Measurements from ENCODE around the gene CACHD1. TPM values are rescaled to one million over a fixed set of nuclear protein-coding genes. Genes with fewer than 3 reads are reported as not detected.

The CACHD1 gene
- total and polyA plus RNA-seq, 8 donors, result 11.3 to 38.0 (median 32.7) TPM

DNA sequence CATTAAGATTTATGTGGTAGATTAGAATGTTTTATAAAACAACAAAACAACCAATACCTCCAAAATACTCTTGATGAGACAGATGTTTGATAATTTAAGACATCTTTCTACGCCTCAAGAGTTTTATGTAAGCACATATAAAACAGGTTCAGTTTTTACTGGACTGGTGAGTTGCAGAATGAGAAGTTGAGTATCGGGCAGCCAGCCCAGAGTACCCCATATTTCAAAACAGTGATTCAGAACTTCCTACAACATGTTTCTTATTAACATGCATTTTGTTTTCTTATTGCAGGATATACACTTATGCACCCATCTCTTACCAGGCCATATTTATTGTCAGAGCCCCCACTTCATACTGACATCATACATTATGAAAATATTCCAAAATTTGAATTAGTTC is 183.5 kb downstream of the CACHD1 start:
- Histone ChIP-seq H3K4me3 (no peak overlapping the region), H3K27ac (no peak overlapping the region), H3K4me1 (no peaks in the 10 kb centered on the region), H3K27me3 (no peaks in the 10 kb centered on the region), H3K9me3 (no peaks in the 10 kb centered on the region), H3K36me3 (no peaks in the 10 kb centered on the region)
- TF ChIP-seq, protein P1, sequence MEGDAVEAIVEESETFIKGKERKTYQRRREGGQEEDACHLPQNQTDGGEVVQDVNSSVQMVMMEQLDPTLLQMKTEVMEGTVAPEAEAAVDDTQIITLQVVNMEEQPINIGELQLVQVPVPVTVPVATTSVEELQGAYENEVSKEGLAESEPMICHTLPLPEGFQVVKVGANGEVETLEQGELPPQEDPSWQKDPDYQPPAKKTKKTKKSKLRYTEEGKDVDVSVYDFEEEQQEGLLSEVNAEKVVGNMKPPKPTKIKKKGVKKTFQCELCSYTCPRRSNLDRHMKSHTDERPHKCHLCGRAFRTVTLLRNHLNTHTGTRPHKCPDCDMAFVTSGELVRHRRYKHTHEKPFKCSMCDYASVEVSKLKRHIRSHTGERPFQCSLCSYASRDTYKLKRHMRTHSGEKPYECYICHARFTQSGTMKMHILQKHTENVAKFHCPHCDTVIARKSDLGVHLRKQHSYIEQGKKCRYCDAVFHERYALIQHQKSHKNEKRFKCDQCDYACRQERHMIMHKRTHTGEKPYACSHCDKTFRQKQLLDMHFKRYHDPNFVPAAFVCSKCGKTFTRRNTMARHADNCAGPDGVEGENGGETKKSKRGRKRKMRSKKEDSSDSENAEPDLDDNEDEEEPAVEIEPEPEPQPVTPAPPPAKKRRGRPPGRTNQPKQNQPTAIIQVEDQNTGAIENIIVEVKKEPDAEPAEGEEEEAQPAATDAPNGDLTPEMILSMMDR (IDR thresholded peaks at IDR 0.05), result no peak
- intact Hi-C loops (cut with DNase I), result no loop called here
- no peak for ATAC-seq
- no peak for DNase-seq

DNA sequence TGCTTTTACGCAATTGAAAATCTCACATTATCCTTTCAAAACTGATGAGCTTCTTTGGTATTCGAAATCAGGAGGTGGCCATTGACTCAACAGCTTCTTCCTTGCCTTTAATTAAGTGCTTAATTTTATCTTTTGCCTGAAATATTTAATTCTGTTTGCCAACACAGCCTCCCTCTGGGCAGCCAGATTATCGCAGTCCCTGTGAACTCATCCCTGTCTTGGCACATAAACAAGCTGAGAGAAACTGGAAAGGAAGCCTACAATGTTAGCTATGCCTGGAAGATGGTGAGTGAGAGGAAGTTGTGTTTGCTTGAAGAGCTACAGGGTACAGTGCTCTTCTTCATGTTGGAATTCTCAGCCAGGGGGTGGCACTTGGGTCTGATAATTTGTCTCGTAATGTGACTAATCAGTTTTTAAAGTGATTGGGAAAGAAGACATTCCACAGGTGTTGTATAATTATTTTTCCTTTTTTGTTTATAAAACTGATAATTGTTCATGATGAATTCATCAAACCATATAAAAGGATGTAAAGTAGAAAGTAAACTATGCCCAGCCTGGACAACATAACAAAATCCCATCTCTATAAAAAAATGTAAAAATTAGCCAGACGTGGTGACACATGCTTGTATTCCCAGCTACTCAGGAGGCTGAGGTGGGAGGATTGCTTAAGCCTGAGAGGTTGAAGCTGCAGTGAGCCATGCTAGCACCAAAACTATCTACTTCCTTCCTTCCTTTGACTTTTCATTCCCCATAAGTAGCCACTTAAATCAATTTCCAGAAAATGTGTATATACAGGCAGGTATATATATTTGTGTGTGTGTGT is 184.8 kb downstream of the CACHD1 start:
- no peaks in the 10 kb centered on the region for H3K9me3 ChIP-seq
- DNase-seq, result peak in 1 of 4 donors; percentile 40
- TF ChIP-seq, protein P1 (IDR thresholded peaks at IDR 0.05), result no peak
- no peaks in the 10 kb centered on the region for H3K36me3 ChIP-seq
- H3K4me1 ChIP-seq, result no peaks in the 10 kb centered on the region
- peak; percentile 42 for ATAC-seq
- no peaks in the 10 kb centered on the region for H3K27me3 ChIP-seq
- no peak overlapping the region for H3K4me3 ChIP-seq
- no peak overlapping the region for H3K27ac ChIP-seq
- intact Hi-C loops (cut with DNase I), result no loop called here

DNA sequence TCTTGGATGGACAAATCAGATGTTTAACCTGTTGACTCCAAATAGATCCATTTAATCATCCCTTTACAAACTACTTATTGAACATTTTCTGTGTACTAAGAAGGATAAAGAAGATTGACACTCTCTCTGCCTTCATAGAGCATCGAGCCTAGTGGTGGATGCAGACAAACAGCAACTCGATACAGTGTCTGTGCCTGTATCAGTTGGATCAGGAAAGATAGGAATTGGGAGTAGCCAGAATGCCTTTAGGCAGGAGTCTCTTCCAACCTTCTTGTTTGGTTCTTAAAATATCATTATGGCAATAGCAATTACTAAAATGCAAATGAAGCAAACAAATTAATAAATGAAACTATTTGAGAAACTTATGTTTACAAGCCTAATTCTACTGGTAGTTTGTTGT is 185.9 kb downstream of the CACHD1 start:
- DNase-seq, result no peak
- TF ChIP-seq, protein P1 (IDR thresholded peaks at IDR 0.05), result no peak
- Histone ChIP-seq H3K27ac (no peak overlapping the region), H3K4me3 (no peak overlapping the region), H3K36me3 (no peaks in the 10 kb centered on the region), H3K9me3 (no peaks in the 10 kb centered on the region), H3K27me3 (no peaks in the 10 kb centered on the region), H3K4me1 (no peaks in the 10 kb centered on the region)
- intact Hi-C loops (cut with DNase I), result no loop called here
- no peak for ATAC-seq

DNA sequence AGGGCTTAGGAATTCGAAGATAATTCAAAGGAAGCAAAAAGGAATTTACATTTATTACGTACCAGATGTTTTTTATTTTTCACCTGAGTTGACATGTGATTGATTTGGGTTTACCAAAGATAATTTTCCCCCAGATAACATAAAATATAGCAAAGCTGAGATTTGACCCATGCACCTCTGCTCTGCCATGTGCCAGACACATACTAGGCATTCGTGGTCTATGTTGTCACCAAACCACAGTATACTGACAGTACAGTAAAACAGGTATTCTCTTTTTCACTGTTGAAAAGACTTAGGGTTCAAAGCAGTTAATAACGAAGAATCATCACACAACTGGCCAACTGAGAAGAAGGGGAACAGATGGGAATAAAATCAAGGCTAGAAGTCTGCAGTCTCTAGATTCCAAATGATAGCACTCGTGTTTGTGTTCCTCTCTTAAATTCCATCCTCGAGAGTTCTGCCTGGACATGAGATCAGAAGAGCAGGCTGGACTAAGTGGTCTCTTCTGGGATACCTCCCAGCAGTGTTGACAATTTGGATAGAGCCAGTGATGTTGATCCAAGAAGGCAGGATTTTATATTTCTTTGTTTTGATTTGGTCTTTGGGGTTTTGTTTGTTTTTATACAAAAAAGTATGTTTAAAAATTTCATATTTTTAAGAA is 189.7 kb downstream of the CACHD1 start:
- TF ChIP-seq, protein P1 (IDR thresholded peaks at IDR 0.05), result no peak
- H3K4me1 ChIP-seq, result no peaks in the 10 kb centered on the region
- H3K27ac ChIP-seq, result no peak overlapping the region
- no peak overlapping the region for H3K4me3 ChIP-seq
- ATAC-seq, result no peak
- no peaks in the 10 kb centered on the region for H3K36me3 ChIP-seq
- H3K9me3 ChIP-seq, result no peaks in the 10 kb centered on the region
- intact Hi-C loops (cut with DNase I), result no loop called here
- no peak for DNase-seq
- H3K27me3 ChIP-seq, result no peaks in the 10 kb centered on the region

DNA sequence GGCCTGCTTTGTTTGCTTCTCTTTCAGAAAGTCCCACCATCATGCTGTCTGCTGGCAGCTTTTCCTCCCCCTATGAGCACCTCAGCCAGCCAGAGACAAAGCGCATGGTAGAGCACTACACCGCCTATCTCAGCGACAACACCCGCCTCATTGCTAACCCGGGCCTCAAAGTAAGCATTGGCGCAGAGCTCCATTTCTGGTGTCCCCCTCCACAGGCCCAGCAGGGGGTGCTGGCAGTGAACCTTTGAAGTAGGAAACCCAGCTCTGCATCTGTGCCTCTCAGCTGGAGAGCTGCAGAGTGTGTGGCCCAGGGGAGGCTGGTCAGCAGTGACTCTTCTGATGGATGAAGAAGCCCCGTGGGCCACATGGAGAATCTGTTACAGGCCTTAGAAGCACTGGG is 193.7 kb downstream of the CACHD1 start:
- intact Hi-C loops (cut with DNase I), result no loop called here
- Histone ChIP-seq H3K4me3 (no peak overlapping the region), H3K9me3 (no peaks in the 10 kb centered on the region), H3K27me3 (no peaks in the 10 kb centered on the region), H3K27ac (no peak overlapping the region), H3K36me3 (no peaks in the 10 kb centered on the region), H3K4me1 (no peaks in the 10 kb centered on the region)
- TF ChIP-seq, protein P1 (IDR thresholded peaks at IDR 0.05), result peak in 1 of 2 donors; percentile 8
- peak in 1 of 4 donors; percentile 21 for DNase-seq
- ATAC-seq, result no peak
